K562 treated with DMSO at 1 percent for 12 hours (cell line): ENCODE data around the gene TIMM17B. TPM values are rescaled to one million over a fixed set of nuclear protein-coding genes. Genes with fewer than 3 reads are reported as not detected.

ENCODE experiments used
- total RNA-seq: library from RNA; unstranded; fragments of 300-600 nt; gene quantifications from 2 replicates; pipeline ENCODE4 v1.2.3, GENCODE V29; 2022; ENCODE audit not compliant: insufficient read depth

Gene TIMM17B
- total RNA-seq, result 195 and 296 TPM in 2 replicates

DNA sequence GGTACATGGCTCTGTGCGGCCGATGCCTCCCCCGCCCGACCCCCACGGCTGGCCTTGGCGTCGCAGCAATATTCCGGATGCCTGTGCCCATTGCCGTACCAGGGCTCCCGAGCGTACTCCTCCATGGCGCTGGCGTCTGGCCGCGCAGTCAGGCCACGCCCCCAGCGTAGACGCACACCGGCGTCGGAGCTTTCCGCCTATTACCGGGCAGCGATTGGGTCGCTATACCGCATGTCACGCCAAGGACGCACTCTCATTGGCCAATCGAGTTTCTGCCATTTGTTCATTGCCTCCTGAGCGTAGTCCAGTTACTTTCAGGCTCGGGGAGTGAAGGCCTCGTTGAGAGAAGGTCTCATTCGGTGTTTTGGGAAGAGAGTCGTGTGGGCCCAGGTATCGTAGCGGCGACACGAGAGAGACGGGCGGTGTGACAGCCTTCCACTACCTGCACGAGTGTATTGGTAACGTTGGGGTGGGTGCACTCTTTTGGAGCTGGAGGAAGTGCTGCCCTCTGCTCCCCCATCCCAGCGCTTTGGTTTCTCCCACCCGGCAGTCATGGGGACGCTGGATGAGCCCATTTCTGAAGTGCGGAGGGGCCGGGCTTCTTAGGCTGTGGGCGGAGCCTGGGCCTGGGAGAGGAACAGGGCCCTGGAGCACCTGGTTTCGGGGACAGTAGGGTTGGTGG, at the start of gene TIMM17B, which contains the start of gene PQBP1:
Gene TIMM17B (minus strand): TSS at position 144 of the 682 bp plus-strand sequence. CDS start 19 bp downstream, at position 125.
Gene PQBP1 (plus strand): TSS at position 306 of the 682 bp plus-strand sequence. CDS start 580 bp downstream, outside the sequence.

DNA sequence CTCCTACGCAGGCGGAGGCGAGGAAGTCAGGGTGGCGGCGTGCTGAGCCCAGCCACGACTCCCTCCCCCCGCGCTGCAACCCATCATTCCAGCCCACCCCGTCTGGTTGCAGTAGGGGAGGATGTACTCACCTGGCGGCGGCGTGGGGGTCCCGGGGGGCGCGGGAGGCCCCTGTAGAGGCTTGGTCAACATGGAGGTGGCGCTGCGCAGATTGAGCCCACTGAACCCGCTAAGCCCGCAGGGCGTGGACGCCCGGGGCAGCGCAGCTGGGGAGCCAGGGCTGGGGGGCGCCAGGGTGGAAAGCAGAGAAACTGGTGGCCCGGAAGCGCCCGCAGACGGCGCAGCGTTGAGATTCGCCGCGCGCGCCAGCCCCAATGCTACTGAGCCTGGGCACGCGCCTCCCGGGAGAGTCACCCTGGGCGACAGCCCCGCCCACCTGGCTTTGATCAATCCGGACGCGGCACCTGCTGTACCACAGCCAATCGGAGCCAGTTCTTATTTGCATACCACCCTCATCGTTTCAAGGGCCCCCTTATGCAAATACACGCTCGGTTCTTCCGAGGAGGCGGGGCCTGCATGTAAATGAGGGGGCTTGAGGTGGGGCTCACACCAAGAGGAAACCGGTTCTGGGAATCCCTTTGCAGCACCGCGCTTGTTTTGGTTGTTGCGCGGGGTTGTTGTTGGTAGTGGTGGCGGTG, 21.2 kb upstream of the TIMM17B start, which contains the start of gene PIM2:
Gene PIM2 (minus strand): TSS at position 382 of the 698 bp plus-strand sequence. CDS start 190 bp downstream, at position 192.

DNA sequence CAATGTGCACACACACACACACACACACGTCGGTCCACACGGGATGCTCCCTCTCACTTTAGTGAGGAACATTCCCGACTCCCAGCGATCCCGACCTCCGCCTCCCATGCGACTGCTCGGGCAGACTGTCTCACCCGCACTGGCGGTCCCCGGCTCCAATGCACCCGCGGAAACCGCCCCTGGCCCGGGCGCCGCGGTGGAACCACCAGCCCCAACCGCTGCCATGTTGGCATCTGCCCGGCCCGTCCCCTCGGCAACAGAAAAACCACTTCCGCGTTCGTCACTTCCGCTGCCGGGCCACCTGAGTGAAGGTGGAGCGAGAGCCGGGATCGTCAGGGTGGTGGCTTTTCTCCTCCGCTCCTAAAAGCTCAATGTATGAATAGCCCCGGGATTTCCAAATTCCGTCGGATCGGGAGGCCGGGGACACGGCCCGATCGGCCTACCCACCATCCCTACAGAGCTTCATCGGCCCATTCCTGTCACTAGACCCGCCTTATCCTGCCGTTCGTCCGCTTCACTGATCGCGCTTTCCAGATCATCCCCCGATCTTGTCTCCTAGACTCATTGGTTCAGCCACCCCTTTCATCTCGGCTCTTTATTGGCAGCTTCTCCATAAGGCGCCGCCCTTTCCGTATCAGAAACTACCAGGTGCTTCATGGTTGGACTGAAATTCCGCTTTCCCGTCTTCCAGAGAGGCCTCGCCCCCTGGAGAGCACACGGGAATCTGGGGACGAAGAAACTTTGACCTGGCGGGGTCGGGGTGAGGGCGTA, 14.0 kb upstream of the TIMM17B start, which contains the start of gene SLC35A2:
Gene SLC35A2 (minus strand): TSS at position 235 of the 771 bp plus-strand sequence. CDS start 10 bp downstream, at position 225.

Other genes with a start within 250 kb of the TIMM17B start
- gene WAS, start 214.0 kb downstream of the TIMM17B start, total RNA-seq, result 9.4 and 21.6 TPM in 2 replicates
- gene SUV39H1, start 201.0 kb downstream of the TIMM17B start, total RNA-seq, result 26.2 and 35.7 TPM in 2 replicates
- 3.2 TPM in 1 of 2 replicates, not detected in the other for gene GLOD5, start 136.0 kb downstream of the TIMM17B start, total RNA-seq
- gene GATA1, start 111.2 kb downstream of the TIMM17B start, total RNA-seq, result 100 and 117 TPM in 2 replicates
- 35.2 and 94.4 TPM in 2 replicates for gene HDAC6, start 95.7 kb downstream of the TIMM17B start, total RNA-seq
- gene ERAS, start 71.3 kb downstream of the TIMM17B start, total RNA-seq, result not detected in 2 replicates
- gene PCSK1N, start 62.2 kb downstream of the TIMM17B start, total RNA-seq, result 1.3 TPM in 1 of 2 replicates, not detected in the other
- 213 and 271 TPM in 2 replicates for gene PQBP1, start 162 bp upstream of the TIMM17B start, total RNA-seq
- gene SLC35A2, start 13.9 kb upstream of the TIMM17B start, total RNA-seq, result 31.7 and 33.0 TPM in 2 replicates
- 149 and 220 TPM in 2 replicates for gene PIM2, start 21.3 kb upstream of the TIMM17B start, total RNA-seq
- 63.6 and 90.5 TPM in 2 replicates for gene OTUD5, start 59.8 kb upstream of the TIMM17B start, total RNA-seq
- gene KCND1, start 74.1 kb upstream of the TIMM17B start, total RNA-seq, result 2.6 and 7.0 TPM in 2 replicates
- 19.6 and 36.3 TPM in 2 replicates for gene GRIPAP1, start 104.5 kb upstream of the TIMM17B start, total RNA-seq
- gene TFE3, start 145.6 kb upstream of the TIMM17B start, total RNA-seq, result 20.3 and 40.7 TPM in 2 replicates
- 2.7 and 7.2 TPM in 2 replicates for gene CCDC120, start 161.2 kb upstream of the TIMM17B start, total RNA-seq
- 4.3 and 5.9 TPM in 2 replicates for gene PRAF2, start 176.2 kb upstream of the TIMM17B start, total RNA-seq
- gene WDR45, start 182.1 kb upstream of the TIMM17B start, total RNA-seq, result 105 and 118 TPM in 2 replicates
- gene GPKOW, start 226.0 kb upstream of the TIMM17B start, total RNA-seq, result 42.1 and 46.3 TPM in 2 replicates